Thoracic aorta (tissue), 2 donors: Measurements from ENCODE around the gene ANKRD11. TPM values are rescaled to one million over a fixed set of nuclear protein-coding genes. Genes with fewer than 3 reads are reported as not detected.

Experiments used
- ATAC-seq: fragments of 150-250 bp; one replicate; pipeline ENCODE4 v1.8.0; 2017; ENCODE audit warnings: low read depth; ENCODE audit not compliant: insufficient number of reproducible peaks, low FRiP score
- DNase-seq: peaks from one replicate; pipeline ENCODE4 v3.0.0-alpha.2; 2020; ENCODE audit warnings: low spot score
- H3K27ac ChIP-seq, 2 donors: fragments of 200-600 bp; sonication (generic); 1 replicate in 1 of 2; 2 replicates in 1 of 2; pipeline ENCODE4 v1.5.1; 2016; ENCODE audit warnings: mild to moderate bottlenecking in 2 of 2, moderate library complexity in 2 of 2
- H3K27me3 ChIP-seq: fragments of 200-600 bp; sonication (generic); replicated peaks from 2 replicates; pipeline ENCODE4 v1.6.0; 2016; ENCODE audit warnings: mild to moderate bottlenecking; ENCODE audit not compliant: insufficient read depth
- H3K36me3 ChIP-seq: fragments of 200-600 bp; sonication (generic); one replicate; pipeline ENCODE4 v1.5.1; 2016
- H3K4me1 ChIP-seq, 2 donors: fragments of 200-600 bp; sonication (generic); 1 replicate in 1 of 2; 2 replicates in 1 of 2; pipeline versions ENCODE4 v1.5.1 to v1.6.0; 2016; ENCODE audit warnings: low read depth in 2 of 2, mild to moderate bottlenecking in 1 of 2; ENCODE audit not compliant: control insufficient read depth in 1 of 2
- H3K4me3 ChIP-seq: fragments of 200-600 bp; sonication (generic); 2 replicates; pipeline ENCODE4 v1.5.1; 2016; ENCODE audit warnings: mild to moderate bottlenecking
- H3K9me3 ChIP-seq: fragments of 200-600 bp; sonication (generic); 2 replicates; pipeline ENCODE4 v1.5.1; 2016
- total RNA-seq, 2 donors: library from RNA; depleted of rRNA; stranded (reverse); fragments of >200 nt; gene quantifications; one replicate each; pipeline versions ENCODE4 v1.1.0 to v1.2.3, GENCODE V29; 2016
- TF ChIP-seq, protein P1 (sequence below): fragments of 200-600 bp; sonication (generic); IDR thresholded peaks from one replicate; pipeline ENCODE4 v1.5.1; 2019; ENCODE audit warnings: antibody characterized with exemption

Gene ANKRD11
- total RNA-seq, 2 donors from 2014 or later = 125 to 129 TPM

DNA sequence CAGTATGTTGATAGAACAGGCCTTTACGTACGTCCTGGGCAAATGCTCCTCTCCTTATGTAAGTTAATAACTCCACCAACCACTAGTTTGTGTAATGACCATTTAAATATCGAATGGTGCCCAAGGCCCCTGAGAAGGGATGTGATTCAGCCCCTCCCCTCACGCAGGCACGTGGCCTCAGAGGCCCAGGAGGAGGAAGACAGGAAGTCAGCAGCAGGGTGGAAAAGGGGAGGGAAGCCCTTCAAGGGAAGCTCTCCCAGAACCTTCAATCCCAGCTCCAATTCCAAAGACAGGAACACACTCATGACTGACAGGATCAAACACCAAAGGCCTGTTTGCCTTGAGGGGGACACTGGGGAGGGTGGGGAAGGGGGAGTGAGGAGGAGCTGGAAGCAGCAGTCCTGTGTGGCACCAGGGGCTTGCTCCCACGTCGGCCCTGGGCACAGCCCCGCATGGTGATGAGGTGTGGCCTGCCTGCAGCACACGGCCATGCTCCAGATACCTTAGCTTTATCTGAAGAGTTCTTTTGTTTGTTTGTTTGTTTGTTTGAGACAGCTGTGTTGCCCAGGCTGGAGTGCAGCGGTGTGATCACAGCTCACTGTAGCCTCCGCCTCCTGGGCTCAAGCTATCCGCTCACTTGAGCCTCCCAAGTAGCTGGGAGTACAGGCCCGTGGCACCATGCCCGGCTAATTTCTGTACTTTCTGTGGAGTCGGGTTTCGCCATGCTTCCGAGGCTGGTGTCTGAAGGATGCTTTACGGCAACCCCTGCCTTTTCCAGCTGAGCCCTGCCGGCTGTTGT lies 167.8 kb downstream of the ANKRD11 start:
- Histone ChIP-seq H3K9me3 (no peaks in the 10 kb centered on the region), H3K4me3 (no peak overlapping the region), H3K27me3 (no peaks in the 10 kb centered on the region), H3K27ac (peak overlapping the region in 1 of 2 donors; percentile 11), H3K36me3 (no peaks in the 10 kb centered on the region), H3K4me1 (peaks cover 51 to 90% of the 10 kb centered on the region in 2 donors)
- TF ChIP-seq, protein P1, sequence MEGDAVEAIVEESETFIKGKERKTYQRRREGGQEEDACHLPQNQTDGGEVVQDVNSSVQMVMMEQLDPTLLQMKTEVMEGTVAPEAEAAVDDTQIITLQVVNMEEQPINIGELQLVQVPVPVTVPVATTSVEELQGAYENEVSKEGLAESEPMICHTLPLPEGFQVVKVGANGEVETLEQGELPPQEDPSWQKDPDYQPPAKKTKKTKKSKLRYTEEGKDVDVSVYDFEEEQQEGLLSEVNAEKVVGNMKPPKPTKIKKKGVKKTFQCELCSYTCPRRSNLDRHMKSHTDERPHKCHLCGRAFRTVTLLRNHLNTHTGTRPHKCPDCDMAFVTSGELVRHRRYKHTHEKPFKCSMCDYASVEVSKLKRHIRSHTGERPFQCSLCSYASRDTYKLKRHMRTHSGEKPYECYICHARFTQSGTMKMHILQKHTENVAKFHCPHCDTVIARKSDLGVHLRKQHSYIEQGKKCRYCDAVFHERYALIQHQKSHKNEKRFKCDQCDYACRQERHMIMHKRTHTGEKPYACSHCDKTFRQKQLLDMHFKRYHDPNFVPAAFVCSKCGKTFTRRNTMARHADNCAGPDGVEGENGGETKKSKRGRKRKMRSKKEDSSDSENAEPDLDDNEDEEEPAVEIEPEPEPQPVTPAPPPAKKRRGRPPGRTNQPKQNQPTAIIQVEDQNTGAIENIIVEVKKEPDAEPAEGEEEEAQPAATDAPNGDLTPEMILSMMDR = no peak
- DNase-seq (no peak), ATAC-seq (no peak)

DNA sequence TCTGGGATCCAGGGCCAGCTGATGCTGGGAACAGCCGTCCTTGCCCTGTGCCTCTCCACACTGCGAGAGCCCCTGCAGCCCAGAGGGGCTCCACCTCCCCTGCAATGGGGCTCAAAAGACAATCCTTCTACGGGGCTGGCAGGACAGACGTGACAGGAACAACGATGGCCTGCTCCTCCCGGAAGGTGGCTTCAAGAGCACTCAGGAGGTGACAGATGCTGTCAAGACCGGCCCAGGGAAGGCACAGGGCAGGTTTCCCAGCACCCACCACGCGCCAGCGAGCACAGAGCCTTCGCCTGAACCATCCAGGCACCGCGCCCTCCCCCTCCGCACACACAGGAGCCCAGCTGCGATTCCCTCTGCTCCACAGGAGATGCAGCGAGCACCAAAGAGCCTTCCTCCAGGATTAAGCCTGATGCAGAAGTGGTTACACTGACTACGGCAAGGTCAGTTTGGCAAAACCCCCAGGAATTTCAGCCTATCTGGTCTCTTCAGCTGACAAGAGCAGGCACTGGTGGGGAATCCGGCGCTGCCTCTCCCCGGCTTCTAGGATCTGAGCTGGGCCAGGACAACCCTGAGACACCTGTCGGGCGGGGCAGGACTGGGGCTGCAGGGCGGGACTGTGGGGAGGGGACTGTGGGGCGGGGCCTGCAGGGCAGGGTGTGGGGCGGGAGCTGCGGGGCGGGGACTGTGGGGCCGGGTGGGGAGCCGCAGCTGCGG lies 169.4 kb downstream of the ANKRD11 start:
- Histone ChIP-seq H3K4me3 (peak overlapping the region; percentile 49), H3K36me3 (no peaks in the 10 kb centered on the region), H3K4me1 (peaks cover 55 to 96% of the 10 kb centered on the region in 2 donors), H3K27ac (peak overlapping the region; percentile 78 to 88), H3K9me3 (no peaks in the 10 kb centered on the region), H3K27me3 (no peaks in the 10 kb centered on the region)
- DNase-seq = no peak
- ATAC-seq = no peak
- TF ChIP-seq, protein P1 = no peak

DNA sequence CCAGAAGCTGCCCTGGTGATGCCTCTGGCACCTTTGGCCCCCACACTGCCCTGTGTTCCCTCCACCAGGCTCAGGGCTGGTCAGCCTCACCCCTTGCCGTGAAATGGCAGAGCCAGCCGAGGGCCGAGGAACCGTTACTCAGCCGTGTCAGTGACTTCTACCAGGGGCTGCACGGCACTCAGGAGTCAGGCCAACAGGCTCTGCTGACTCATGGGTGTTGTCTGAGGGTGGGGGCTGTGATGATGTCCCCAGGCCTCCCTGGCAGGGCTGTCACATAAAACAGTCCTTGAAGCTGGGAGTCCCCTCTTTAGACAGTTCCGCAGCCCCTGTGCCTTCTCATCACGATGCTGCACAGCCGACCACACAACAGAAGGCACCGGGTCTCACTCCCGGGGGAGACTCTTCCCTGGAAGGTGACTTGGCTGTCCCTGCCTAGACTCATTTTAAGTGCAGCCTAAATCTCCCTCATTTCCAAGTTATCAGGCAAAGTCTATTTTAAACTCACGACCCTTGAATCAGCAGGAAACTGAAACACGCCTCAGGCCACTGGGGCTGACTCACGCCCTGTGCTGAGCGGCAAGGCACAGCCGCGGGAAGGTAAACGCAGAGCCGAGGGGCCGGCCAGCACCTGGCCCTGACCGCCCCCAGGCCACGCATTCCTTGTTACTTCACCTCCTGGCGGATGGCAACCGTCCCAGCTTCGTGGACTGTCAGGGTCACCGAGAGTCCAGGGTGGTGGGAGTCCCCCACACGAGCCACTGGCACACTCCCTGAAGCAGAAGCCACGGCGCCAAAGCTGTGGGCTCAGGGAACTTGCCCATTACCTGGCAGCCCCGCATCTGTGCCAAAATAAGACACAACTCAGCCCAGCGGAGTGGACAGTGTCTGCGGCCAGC lies 170.2 kb downstream of the ANKRD11 start:
- peaks cover 47 to 95% of the 10 kb centered on the region in 2 donors for H3K4me1 ChIP-seq
- TF ChIP-seq, protein P1 = no peak

DNA sequence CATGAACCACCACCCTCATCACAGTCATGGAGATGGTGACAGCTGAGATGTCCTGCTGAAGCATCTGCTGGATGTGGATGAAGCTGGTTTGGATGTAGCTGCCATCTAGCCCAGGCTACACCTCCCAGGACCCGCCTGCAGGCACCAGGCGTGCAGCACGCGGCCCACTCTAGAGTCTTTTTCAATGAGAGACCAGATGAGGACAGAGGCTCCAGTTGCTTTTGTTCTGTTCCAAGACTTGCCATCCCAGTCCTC lies 170.8 kb downstream of the ANKRD11 start:
- peaks cover 45 to 89% of the 10 kb centered on the region in 2 donors for H3K4me1 ChIP-seq
- H3K27me3 ChIP-seq = no peaks in the 10 kb centered on the region
- no peak for DNase-seq
- H3K9me3 ChIP-seq = no peaks in the 10 kb centered on the region
- H3K27ac ChIP-seq = peak overlapping the region; percentile 78 to 88
- ATAC-seq = no peak
- peak overlapping the region; percentile 49 for H3K4me3 ChIP-seq
- H3K36me3 ChIP-seq = no peaks in the 10 kb centered on the region
- TF ChIP-seq, protein P1 = no peak

More for the DNA sequence above, 170.2 kb downstream of the ANKRD11 start:
- DNase-seq (peak; percentile 64), ATAC-seq (peak; percentile 86)
- Histone ChIP-seq H3K9me3 (no peaks in the 10 kb centered on the region), H3K27me3 (no peaks in the 10 kb centered on the region), H3K4me3 (peak overlapping the region; percentile 49), H3K36me3 (no peaks in the 10 kb centered on the region), H3K27ac (peak overlapping the region; percentile 78 to 88)
